ENCODE measurements around the gene SPATA46. TPM values are rescaled to one million over a fixed set of nuclear protein-coding genes. Genes with fewer than 3 reads are reported as not detected.

SPATA46 gene
- total and polyA plus RNA-seq, 9 donors: not detected

GRCh38 chr1:162366149-162366548 is 10.5 kb downstream of the SPATA46 start:
- Histone ChIP-seq H3K4me3 (no peak overlapping the region), H3K36me3 (no peaks in the 10 kb centered on the region), H3K9me3 (no peaks in the 10 kb centered on the region), H3K4me1 (ENCODE audit: insufficient read depth) (no peaks in the 10 kb centered on the region), H3K27me3 (no peaks in the 10 kb centered on the region), H3K27ac (no peak overlapping the region)
- TF ChIP-seq CTCF (IDR thresholded peaks at IDR 0.05) (no peak), EP300 (IDR thresholded peaks at IDR 0.05) (no peak), POLR2A (IDR thresholded peaks at IDR 0.05) (no peak)
- WGBS, 3 donors: 66 to 67% (median 66%) methylated on average over 4 of the region's 4 CpGs
- DNase-seq: no peak
- intact Hi-C loops (cut with DNase I): no loop called here

GRCh38 chr1:162365284-162366020 is 11.2 kb downstream of the SPATA46 start:
- intact Hi-C loops (cut with DNase I): no loop called here
- WGBS, 3 donors: 93 to 97% (median 96%) methylated on average over 10 of the region's 10 CpGs
- no peaks in the 10 kb centered on the region for H3K27me3 ChIP-seq

GRCh38 chr1:162364498-162364897 is 12.2 kb downstream of the SPATA46 start:
- 71 to 95% (median 90%) methylated on average over 1 of the region's 1 CpG for WGBS, 3 donors
- no peak for TF ChIP-seq POLR2A (IDR thresholded peaks at IDR 0.05)
- TF ChIP-seq EP300 (IDR thresholded peaks at IDR 0.05): no peak
- TF ChIP-seq CTCF (IDR thresholded peaks at IDR 0.05): no peak
- H3K27ac ChIP-seq: no peak overlapping the region
- H3K4me3 ChIP-seq: no peak overlapping the region
- no peaks in the 10 kb centered on the region for H3K9me3 ChIP-seq
- intact Hi-C loops (cut with DNase I): no loop called here
- H3K36me3 ChIP-seq: no peaks in the 10 kb centered on the region
- DNase-seq: no peak
- H3K27me3 ChIP-seq: no peaks in the 10 kb centered on the region
- H3K4me1 ChIP-seq (ENCODE audit: insufficient read depth): no peaks in the 10 kb centered on the region

More at GRCh38 chr1:162365284-162366020, 11.2 kb downstream of the SPATA46 start:
- Histone ChIP-seq H3K4me1 (ENCODE audit: insufficient read depth) (no peaks in the 10 kb centered on the region), H3K36me3 (no peaks in the 10 kb centered on the region), H3K9me3 (no peaks in the 10 kb centered on the region), H3K27ac (no peak overlapping the region), H3K4me3 (no peak overlapping the region)
- TF ChIP-seq EP300 (IDR thresholded peaks at IDR 0.05) (no peak), CTCF (IDR thresholded peaks at IDR 0.05) (no peak), POLR2A (IDR thresholded peaks at IDR 0.05) (no peak)
- DNase-seq: no peak

GRCh38 chr1:162363823-162364222 is 12.8 kb downstream of the SPATA46 start:
- H3K36me3 ChIP-seq: no peaks in the 10 kb centered on the region
- no peaks in the 10 kb centered on the region for H3K4me1 ChIP-seq (ENCODE audit: insufficient read depth)
- no peak overlapping the region for H3K4me3 ChIP-seq
- no peaks in the 10 kb centered on the region for H3K9me3 ChIP-seq
- TF ChIP-seq EP300 (IDR thresholded peaks at IDR 0.05) (no peak), CTCF (IDR thresholded peaks at IDR 0.05) (no peak), POLR2A (IDR thresholded peaks at IDR 0.05) (no peak)
- intact Hi-C loops (cut with DNase I): no loop called here
- no peak for DNase-seq
- 73 to 81% (median 76%) methylated on average over 3 of the region's 3 CpGs for WGBS, 3 donors
- H3K27me3 ChIP-seq: no peaks in the 10 kb centered on the region
- no peak overlapping the region for H3K27ac ChIP-seq
